Measurements from ENCODE around the gene RHOD.

The RHOD gene

GRCh38 chr11:67032830-67033551 lies 23.7 kb upstream of the RHOD start:
- DNase-seq (ENCODE audit: low spot score): no peak

DNA sequence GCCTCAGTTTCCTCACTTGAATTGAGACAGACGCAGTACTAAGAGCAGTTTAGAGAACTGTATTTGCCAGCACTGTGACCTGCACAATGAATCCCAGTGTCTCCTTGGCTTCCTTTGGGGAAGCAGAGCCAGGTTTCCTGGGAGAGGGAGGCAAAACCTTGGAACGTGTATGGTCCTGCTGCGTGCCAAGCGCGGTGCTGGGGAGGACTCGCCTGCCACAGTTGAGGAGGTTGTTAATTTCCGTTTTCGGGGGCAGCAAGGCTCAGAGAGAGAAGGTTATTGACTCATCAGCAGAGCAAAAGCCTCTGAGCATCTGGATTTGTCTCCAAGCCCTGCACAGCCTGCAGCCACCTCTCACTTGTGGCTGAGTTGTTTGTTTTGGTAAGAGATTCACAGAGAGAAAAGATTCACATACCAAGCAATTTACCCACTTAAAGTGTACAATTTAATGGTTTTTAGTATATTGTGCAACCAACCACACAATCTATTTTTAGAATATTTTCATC lies 22.9 kb upstream of the RHOD start:
- DNase-seq (ENCODE audit: low spot score): no peak

DNA sequence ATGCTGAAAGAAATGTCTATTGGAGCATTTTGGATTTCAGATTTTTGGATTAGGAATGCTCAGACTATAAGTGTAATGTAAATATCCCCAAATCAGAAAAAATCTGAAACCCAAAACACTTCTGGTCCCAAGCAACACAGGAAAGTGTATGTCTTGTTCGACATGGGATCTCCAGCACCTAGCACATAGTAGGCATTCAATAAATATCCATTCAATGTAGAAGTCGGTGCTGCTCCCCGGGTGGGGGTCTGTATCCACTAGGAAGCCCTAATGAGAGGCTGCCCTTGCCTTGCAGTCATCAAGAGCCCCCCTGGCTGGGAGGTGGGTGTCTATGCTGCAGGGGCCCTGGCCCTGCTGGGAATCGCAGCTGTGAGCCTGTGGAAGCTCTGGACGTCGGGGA lies 22.3 kb upstream of the RHOD start:
- DNase-seq (ENCODE audit: low spot score): no peak

DNA sequence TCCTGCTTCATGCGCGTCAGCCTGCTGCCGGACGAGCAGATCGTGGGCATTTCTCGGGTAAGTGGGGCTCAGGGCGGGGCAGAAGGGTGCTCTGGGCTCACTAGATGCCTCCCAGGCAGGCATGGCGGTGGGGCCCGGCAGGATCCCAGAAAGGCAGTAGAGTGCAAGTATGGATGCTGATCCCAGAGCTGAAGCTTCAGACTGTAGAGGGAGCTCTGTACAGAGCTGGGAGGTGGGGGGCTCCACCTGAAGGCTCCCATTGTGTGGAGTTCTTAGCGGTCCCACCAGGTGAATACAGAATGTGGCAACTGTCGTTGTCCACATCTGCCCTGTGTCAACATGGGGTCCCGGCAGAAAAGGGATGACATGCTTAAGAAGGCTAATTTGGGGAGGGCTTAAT lies 16.5 kb upstream of the RHOD start:
- no peak for DNase-seq (ENCODE audit: low spot score)

DNA sequence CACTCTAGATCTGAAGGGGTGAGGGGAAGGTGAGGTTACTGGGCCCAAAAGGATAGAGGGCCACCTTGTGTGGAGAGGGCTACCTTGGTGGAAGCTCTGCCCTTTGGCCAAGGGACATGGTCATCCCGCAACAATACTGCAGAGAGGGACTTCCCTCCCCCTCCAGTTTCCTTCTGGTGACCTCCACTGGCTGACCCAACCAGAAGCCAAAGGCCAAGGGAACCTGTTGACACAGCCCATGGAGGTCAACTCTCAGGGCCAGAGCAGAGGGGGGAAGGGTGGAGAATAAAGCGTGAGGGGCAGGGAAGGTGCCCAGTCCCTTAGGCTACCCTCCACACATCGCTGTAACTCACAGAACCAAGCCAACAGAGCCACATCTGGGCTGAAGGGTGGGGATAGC lies 15.0 kb upstream of the RHOD start:
- no peak for DNase-seq (ENCODE audit: low spot score)

GRCh38 chr11:67043572-67044349 lies 12.9 kb upstream of the RHOD start:
- DNase-seq (ENCODE audit: low spot score): no peak

GRCh38 chr11:67044496-67044895 lies 12.2 kb upstream of the RHOD start:
- DNase-seq (ENCODE audit: low spot score): no peak

- DNase-seq (ENCODE audit: low spot score): no peak
These were observed 11.3 kb upstream of the RHOD start for GRCh38 chr11:67045314-67045713.

DNA sequence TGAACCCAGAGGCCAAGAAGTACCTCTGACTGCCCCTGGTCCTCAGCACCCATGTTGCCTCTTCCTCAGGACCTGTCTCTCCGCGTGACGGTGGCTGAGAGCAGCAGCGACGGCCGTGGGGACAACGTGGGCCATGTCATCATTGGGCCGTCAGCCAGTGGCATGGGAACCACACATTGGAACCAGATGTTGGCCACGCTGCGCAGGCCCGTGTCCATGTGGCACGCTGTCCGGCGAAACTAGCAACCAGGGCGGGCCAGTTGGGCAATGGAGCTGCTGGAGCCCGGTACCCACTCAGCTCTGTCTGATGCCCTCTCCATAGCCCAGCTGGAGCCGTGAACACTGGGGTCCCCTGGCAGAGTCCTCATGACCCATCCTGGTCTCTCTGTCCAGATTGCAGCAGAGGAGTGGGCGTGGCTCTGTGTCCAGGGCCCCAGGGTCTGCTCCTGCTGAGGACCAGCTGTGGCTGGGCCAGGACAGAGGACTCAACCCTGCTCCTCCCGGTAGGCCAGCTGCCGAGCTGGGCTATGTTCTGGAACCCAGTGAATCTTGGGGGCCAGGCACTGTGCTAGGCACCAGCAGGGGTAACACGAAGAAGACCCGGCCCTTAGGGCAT lies 8.0 kb upstream of the RHOD start:
- DNase-seq (ENCODE audit: low spot score): no peak

DNA sequence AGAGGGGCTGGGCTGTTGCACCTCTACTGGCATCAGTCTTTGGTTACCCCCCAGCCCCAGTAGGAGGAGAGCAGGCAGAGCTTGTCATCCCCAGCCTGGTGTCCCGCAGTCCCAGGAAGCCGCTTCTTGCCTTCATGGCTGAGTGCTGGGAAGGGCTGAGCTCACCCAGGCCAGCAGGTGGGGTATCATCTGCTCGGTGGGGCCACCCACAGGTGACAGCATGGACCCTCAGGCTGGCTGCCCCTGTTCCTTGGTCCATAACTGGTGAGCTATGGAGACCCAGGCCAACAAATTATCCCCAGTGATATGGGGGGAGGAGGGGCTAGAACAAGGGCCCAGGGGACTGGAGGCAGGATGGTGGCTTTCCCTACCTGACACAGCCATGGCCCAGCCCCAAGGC lies 6.5 kb upstream of the RHOD start:
- no peak for DNase-seq (ENCODE audit: low spot score)

DNA sequence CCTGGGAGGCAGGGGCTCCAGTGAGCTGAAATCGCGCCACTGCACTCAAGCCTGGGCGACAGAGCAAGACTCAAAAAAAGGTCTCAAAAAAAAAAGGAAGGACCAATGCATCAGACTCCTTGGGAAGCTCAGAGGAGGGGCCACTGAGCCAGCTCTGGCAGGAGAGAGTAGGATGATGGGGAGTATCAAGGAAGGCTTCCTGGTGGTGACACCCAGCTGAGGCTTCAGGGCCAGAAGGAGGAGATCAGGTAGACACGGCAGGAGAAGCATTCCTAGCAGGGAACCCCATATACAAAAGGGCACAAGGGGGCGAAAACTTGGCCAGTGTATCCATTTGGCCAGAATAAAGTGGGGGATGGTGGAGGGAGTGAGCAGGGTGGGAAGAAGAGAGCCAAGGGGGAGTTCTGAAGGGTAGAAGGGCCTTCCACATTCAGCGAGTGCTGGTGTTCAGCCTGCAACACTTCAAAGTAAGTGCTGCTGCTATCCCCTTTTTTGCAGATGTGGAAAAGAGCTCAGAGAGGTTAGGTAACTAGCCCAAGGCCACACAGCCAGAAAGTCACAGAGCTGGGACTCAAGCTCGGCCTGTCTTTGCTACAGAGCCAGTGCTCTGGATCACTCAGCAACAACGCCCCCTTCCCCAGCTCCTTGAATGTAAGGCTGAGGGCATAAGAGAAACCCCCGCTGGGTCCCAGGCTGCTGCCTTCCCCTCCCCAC lies 5.3 kb upstream of the RHOD start:
- DNase-seq (ENCODE audit: low spot score): no peak

DNA sequence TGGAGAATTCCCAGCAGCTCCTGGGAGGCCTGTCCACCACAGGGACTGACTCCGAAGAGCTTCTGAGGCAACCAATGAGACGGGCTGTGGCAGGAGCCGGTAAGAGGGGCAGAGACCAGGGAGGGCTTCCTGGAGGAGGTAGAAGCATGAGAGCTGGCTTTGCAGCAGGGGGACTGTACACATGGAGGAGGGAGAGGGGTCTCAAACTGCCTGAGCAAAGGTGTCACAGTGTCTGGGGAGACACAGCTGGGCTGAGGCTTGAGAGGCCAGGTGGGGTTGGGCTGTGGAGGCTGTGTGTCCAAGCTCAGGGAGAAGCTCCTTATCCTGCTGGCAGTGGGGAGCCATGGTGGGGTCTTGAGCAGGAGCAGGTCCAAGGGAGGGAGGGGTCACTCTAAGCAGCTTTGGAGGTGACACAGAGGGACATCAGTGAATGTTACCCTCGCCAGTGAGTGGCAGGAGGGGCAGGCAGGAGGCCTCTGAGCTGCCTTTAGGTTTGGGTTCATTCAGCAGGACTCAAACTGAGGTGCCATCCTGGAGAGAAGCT lies 4.6 kb upstream of the RHOD start:
- no peak for DNase-seq (ENCODE audit: low spot score)

DNA sequence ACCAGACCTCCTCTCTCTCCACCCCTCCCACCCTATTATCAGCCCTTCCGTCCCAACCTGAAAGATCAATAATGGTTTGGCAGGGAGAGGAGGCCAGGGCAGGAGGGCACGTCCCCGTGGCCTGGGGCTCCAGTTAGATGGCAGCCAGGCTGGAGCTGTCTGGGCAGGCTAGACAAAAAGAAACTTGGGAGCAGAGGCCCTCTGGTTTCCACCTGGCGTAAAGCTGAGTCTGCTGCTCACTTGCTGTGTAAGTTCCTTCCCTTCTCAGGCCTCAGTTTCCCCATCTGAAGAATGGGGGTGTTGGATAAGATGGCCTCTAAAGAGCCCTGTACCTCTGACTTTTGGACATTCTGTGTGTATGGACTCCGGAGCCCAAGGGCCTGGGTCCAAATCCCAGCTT lies 3.8 kb upstream of the RHOD start:
- no peak for DNase-seq (ENCODE audit: low spot score)

DNA sequence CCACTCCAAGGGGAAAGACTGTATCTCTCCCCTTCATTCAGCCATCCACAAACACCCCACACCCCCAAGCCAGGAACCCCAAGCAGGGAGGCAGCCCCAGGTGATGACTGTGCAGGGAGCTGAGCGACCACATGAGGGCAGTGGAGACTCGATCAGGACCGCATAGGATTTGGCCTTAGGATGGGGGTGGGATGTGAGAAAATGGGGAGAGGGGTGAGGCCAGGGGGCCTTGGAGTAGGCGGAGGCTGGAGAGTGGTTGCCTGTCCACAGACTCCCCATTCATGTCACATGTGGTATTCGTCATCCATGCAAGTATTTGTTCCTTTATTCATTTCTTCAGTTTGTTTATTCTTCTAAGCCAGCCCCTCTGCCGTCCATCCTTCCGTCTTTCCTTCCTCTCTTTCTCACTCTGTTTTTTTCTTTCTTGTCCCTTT lies 2.7 kb upstream of the RHOD start:
- peak; percentile 42 for DNase-seq (ENCODE audit: low spot score)

DNA sequence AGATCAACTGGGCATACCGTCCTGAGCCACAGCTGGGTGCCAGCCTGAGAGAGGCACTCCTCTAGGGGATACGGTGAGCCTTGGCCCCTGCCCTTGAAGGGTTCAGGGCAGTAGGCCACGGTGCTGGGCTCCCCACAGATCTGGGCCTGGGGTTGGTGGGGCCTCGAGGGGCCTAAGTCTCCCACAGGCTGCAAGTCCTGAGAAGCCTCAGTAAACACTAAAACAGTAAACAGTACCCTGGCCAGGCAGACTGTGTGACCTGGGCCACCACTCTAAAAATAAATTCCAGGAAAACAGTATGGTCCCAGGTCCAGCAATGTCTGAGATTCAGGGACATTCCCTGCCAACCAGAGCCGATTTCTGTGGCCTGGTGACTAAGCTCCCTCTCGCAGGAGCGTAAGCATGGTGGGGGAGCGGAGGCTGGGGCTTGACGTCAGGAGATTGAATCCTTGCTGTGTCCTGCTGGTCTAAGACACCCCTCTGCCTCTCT lies 2.3 kb upstream of the RHOD start:
- no peak for DNase-seq (ENCODE audit: low spot score)

DNA sequence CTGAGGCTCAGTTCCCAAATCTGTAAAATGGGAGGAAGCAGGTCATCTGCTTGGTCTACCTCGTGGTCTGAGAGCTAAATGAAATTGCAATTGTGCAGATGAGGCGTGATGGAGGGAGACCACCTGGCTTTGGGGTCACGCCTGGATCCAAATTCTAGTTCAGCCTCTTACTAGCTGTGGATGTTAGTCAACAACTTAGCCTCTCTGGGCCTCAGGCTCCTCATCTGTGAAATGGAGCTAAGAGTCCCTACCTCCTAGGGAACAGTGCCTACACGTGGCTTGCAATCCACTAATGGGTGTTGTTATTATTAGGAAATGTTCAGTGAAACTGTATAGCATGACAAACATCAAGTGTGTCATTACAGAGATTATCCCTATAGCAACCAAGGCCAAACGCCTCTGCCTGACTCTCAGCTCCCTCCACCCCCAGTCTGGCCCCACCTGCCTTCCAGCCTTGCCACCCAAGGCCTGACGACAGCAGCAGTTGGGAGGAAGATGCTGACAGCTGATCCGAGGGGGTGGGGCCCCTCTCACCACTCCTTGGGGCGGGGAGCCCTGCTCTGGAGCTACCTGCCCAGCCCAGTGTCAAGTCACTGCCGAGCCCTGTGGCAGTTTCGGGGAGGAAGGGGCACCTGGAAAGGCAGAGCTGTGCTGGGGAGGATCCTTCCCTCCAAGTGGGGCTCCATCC lies 1.7 kb upstream of the RHOD start:
- peak; percentile 84 for DNase-seq (ENCODE audit: low spot score)

DNA sequence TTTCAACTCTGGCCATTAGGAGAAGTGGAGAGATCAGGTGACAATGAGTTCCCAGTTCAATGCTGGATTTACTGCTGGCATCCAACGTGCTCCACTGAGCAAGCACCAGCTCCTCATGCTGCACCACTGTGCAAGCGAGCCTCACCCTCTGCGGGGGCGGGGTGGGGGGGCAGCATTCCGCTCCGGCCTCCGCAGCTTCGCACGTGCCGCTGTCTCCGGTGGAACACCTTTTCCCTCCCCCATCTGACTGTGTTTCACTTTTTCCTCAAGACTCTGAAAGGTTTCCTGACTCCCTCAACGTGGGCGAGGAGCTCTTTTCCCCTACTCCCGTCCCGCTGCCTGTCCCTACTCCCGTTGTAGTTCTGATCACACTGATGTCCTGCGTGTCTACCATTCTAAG lies 835 bp upstream of the RHOD start:
- peak; percentile 24 for DNase-seq (ENCODE audit: low spot score)

GRCh38 chr11:67057205-67057672 lies 592 bp downstream of the RHOD start:
- no peak for DNase-seq (ENCODE audit: low spot score)

- no peak for DNase-seq (ENCODE audit: low spot score)
These were observed 1.9 kb downstream of the RHOD start for GRCh38 chr11:67058506-67058905.

GRCh38 chr11:67059671-67060070 lies 3.0 kb downstream of the RHOD start:
- DNase-seq (ENCODE audit: low spot score): no peak

- DNase-seq (ENCODE audit: low spot score): no peak
These were observed 3.5 kb downstream of the RHOD start for GRCh38 chr11:67060111-67060522.
